ENCODE data around the gene COL1A1.

DNA sequence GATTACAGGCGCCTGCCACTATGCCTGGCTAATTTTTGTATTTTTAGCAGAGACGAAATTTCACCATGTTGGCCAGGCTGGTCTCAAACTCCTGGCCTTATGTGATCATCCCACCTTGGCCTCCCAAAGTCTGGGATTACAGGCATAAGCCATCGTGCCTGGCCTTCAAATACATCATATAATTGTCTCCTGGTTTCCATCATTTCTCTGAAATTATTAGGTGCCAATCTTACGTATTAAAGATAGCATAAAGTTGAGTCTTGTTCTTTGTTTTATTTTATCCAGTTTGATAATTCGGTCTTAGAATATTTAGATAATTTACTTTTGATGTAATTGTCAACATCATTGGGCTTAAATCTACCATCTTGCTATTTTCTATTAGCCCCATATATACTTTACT, 40.0 kb upstream of the COL1A1 start:
- TF ChIP-seq, protein P1, sequence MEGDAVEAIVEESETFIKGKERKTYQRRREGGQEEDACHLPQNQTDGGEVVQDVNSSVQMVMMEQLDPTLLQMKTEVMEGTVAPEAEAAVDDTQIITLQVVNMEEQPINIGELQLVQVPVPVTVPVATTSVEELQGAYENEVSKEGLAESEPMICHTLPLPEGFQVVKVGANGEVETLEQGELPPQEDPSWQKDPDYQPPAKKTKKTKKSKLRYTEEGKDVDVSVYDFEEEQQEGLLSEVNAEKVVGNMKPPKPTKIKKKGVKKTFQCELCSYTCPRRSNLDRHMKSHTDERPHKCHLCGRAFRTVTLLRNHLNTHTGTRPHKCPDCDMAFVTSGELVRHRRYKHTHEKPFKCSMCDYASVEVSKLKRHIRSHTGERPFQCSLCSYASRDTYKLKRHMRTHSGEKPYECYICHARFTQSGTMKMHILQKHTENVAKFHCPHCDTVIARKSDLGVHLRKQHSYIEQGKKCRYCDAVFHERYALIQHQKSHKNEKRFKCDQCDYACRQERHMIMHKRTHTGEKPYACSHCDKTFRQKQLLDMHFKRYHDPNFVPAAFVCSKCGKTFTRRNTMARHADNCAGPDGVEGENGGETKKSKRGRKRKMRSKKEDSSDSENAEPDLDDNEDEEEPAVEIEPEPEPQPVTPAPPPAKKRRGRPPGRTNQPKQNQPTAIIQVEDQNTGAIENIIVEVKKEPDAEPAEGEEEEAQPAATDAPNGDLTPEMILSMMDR (IDR thresholded peaks at IDR 0.05; ENCODE audit: insufficient read depth, low read depth, low read length), result no peak
- no peak for TF ChIP-seq EZH2 (IDR thresholded peaks at IDR 0.05; ENCODE audit: insufficient read depth, low read length)
